CD4-positive, alpha-beta T cell treated with Interleukin-6 at 100 ng/mL for 8 hours (primary cell): ENCODE measurements around the gene MYMX.
A peak's percentile ranks its signal among the peaks of the same experiment; 100 is the strongest.

Source experiments
- DNase-seq: peaks from one replicate; pipeline ENCODE4 v3.0.0-alpha.2; 2020; ENCODE audit warnings: mixed read lengths, low spot score

MYMX gene

DNA sequence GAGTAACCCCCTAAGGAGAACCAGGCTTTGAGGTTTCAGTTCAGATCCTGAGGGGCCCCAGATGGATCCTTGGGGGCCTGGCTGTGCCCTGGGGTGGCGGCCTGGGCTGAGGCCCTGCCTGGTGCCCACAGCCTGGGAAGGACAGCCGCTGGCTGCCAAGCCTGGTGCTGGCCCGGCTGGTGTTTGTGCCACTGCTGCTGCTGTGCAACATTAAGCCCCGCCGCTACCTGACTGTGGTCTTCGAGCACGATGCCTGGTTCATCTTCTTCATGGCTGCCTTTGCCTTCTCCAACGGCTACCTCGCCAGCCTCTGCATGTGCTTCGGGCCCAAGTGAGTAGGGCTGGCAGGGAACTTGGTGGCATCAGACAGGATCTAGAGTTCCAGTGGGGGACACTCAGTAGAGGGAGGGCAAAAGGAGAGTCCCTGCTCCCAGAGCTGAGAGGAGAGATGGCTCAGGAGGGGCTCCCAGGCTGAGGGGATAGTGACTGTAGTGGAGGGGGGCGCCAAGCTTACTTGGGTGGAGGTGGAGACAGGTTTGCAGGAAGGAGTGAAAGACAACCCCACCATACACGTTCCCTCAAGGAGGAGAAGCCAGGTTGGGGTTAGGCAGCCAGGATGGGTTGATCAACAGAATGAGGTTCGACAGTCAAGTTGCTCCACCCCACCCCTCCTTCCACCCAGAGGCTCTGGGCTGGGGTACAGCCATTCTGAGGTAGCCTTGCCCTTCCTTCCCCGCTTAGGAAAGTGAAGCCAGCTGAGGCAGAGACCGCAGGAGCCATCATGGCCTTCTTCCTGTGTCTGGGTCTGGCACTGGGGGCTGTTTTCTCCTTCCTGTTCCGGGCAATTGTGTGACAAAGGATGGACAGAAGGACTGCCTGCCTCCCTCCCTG, 16.2 kb downstream of the MYMX start:
- no peak for DNase-seq

DNA sequence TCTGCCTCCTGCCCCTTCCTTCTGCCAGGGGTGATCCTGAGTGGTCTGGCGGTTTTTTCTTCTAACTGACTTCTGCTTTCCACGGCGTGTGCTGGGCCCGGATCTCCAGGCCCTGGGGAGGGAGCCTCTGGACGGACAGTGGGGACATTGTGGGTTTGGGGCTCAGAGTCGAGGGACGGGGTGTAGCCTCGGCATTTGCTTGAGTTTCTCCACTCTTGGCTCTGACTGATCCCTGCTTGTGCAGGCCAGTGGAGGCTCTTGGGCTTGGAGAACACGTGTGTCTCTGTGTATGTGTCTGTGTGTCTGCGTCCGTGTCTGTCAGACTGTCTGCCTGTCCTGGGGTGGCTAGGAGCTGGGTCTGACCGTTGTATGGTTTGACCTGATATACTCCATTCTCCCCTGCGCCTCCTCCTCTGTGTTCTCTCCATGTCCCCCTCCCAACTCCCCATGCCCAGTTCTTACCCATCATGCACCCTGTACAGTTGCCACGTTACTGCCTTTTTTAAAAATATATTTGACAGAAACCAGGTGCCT, 16.9 kb downstream of the MYMX start:
- DNase-seq: no peak

DNA sequence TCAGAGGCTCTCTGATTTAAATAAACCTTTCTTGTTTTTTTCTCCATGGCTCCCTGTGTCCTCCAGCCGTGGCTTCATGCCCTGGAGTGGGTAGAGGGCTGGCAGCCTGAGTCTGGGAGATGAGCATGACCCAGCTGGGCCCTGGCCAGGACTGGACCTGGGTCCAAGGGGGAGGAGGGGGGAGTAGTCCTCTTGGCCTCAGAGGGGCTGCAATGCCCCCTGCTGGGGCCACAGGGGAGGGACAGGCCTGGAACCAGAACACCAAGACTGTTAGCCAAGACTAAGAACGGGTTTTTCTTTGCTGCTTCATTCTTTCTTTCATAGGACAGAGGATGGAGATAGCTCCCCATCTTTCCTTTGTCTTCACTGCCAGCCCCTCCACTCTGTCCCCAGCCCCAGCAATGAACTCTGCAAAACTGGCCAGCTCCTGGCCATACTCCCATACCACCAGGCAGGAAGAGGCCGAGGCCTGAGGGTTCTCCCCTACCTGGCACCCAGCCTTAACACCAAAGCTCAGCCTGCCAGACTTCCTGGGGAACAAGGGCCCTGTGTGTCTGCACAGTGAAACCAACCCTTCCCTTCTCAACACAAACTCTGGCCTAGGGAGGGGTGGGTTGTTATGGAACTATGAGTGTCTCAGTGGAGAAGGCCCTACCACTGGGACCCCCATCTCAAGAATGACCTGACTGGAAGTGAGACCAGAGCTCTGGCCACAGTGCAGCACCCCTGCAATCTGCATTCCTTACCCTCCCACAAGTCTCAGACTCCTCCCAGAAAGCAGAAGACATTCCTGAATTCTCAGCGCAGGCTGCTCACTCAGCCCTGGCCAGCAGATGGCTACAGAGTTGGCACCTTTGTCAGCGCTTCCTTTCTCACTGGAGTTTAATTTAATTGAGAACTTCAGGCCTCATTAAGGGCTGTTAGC, 17.6 kb downstream of the MYMX start:
- DNase-seq: no peak

DNA sequence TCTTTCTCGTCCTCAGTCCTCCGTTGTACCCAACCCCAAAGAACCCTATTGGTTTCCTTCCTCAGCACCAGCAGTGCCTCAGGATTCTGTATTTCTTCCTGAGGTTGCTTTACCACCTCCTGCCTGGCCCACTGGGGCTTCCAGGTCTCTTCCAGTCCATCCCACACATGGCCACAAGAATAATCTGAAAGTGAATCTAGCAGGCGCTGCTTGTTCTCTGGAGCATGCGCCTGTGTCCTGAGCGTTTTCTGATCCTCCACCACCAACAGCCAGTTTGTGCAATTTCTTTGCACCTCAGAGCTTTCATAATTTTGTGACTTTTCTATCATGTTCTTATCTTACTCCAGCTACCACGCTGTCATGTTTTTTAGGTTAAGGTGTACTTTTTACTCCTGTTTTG, 18.5 kb downstream of the MYMX start:
- DNase-seq: no peak

DNA sequence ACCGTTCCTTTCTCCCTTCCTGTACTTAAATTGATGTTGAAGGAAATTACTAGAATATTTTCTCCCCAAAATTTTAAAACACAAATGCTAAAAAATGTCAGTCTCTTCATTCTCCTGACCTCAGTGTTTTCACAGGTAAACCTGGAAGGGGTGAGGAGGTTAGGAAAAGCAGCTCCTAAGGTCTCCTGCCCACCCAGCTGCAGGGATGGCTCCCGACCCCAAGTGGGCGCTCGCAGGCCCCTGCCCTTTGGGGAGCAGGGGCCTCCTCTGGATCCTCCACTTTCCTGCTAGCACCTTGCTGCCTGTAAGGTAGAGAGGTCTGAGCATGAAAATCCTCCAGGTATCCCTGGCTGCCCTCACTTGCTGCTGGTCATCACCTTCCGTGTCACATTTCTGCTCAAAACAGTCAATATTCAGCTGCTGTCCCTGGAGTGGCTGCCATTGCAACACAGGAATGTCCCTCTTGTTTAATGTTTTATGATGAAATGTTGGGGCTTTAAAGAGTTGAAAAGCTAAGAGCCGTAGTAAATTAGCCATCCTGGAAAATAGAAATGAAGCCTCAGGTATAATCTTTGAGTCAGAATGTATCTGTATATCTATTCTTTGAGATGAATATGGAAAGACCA, 19.3 kb downstream of the MYMX start:
- DNase-seq: no peak

DNA sequence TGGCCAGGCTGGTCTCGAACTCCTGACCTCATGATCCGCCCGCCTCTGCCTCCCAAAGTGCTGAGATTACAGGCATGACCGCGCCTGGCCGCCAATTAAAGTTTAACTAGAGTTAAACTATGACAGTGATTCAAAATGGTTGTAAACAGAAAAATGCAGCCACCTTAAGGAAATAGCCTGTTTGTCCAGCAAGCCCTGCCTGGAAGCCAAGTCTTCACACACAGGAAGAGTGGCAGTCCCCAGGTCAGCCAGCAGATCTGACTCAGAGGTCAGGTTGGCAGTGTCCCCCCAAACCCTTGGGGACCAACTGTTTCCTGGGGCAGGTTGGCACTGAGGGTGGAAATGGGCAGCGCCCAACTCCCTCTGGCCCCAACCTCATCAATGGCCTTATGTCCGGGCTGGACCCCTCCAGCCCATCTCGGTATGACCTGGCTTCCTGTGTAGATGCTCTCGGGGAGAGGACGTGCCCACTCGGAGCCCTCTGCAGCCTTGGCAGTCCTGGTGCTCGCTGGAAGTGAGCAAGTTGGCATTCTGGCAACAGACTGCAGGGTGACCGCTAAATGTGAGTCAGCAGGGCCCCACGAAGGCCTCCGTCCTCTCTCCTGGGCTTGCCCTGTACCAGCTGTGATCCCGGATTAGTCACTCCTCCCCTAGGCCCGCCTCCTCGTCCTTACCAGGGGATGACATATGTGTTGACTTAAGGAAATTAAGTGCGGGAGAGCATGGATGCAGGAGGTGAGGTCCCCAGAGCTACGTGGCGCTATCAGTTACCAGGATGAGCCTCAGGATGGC, 20.5 kb downstream of the MYMX start:
- DNase-seq: peak; percentile 77

DNA sequence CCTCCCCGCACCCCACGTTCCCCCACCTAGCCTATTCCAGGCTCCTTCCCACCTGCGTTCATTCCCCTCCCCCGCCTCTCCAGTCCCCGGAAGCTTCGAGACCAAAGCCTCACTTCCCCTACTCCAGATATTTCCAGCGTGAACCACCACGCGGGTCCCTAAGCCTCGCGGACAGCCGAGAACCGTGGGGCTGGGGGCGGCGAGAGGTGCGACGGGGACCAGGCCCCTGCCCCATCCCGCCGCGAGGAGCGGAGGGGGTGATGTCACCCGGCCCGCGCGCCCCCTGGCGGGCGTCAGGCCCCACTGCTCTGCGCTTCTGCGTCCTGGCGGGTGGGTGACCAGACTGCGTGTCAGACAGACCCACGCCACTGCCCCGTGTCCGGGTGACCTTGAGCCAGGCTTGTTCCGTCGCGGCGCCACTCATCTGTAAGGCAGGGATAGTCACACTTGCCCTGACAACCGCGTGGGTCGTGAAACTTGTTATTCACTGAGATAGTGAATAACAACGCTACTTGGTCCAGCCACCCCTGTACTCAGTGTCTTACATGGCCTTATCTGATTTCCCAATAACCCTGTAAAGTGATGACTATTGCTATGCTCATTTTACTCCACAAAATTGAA, 21.2 kb downstream of the MYMX start:
- peak; percentile 75 for DNase-seq

DNA sequence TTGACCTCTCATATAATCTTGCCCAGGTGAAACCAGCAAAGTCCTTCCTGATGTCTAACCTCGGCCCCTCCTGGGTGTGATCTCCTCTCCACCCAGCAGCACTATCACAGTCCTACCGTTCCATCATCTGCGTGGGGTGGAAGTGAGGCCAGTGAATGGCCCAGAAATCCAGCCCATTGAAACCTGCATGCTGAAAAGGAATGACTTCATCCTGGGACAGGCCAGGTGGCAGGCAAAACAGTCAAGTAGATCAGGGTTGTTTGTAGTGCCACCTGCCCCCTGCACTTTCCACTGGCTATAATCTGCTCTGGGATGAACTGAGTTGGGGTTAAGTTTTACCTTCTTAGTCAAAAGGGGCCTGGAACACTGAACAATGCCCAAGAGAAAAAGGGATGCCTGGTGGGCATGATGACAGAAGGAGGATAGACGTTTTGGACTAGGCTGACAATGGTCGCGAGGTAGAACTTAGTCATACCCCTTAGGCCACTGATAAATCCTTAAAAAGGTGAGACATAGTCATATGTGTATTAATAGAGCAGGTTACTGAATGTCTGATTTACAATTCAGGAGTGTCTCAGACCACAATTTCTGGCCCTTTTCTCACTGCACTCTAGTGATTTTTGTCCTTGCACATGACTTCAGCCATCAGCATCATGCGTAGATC, 22.1 kb downstream of the MYMX start:
- DNase-seq: no peak

DNA sequence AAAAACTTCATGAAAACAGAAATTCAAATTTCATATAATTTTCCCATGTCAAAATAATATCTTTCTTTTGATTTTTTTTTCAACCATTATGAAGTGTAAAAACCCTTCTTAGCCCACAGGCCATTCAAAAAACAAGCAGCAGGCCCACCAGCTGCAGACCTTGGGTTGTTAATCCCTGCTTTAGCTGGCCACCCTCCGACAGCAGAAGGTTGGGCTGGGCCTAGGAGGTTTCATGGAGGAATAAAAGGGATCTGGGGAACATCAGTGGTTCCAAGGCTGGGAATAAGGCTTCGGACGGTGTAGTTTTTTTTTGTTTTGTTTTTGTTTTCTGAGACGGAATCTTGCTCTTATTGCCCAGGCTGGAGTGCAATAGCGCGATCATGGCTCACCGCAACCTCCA, 26.6 kb downstream of the MYMX start:
- no peak for DNase-seq

DNA sequence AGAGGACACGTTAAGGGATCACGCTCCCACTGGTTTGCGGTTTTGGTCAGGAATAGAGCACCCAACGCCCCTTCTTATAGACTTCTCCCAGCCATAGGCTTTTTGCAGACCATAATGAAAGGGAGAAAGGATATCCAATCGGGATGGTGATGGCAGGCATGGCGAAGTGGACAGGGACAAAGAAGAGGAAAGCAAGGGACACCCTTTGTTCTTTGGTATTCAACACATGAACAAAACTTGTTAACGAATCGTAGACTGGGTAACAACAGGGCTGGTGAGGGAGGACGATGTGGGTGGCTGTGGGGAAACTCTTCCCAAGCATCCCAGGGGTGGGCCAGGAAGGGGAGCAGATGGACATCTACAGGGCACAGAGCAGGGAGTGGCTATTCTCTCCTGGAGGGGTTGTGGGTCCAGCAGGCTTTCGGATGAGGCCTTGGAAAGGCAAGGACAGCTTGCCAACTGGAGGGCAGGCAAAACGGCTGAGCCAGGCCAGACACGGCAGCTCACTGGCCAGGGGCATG, 28.7 kb downstream of the MYMX start:
- DNase-seq: no peak

DNA sequence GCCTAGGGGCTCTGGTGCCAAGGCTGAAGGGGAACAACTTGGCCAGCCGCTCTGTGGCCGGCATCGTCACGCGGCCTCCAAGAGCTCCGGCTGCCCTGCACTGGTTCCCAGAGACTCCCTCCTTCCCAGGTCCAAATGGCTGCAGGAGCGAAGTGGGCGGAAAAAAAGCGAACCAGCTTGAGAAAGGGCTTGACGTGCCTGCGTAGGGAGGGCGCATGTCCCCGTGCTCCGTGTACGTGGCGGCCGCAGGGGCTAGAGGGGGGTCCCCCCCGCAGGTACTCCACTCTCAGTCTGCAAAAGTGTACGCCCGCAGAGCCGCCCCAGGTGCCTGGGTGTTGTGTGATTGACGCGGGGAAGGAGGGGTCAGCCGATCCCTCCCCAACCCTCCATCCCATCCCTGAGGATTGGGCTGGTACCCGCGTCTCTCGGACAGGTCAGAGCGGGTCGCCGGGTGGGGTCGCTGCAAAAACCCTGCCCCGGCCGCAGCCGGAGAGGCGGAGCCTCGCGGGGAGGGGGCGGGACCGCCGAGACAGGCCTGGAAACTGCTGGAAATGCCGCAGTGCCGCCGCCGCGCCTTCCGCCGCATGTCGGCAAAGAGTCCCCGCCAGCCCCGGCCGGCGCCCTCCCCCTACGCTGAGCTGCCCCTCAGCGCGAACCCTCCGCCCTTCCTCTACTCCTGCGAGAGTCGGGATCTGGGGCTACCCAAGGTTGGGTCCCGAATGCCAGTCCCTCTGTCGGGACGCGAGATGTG, 29.4 kb downstream of the MYMX start:
- DNase-seq: peak; percentile 76

DNA sequence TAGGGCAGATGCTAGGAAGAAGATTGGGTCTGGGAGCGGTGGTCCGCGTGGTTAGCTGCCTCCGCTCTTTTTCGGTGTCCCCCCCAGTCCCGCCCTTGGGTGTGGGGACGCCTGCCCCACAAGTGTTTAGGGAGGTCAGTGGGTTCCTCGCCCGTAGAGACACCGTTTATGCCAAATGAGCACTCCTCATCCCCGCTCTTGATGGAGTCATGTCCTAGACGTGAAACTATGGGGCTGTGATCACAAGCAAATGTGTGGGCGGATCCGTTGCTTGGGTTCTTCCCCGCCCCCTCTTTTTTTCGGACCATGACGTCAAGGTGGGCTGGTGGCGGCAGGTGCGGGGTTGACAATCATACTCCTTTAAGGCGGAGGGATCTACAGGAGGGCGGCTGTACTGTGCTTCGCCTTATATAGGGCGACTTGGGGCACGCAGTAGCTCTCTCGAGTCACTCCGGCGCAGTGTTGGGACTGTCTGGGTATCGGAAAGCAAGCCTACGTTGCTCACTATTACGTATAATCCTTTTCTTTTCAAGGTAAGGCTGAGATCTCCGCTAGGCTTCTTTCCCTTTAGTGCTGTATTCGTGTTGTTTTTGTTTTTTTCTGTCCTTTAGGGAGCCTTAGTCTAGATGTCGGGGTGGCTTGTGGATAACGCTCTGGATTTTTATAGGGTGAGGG, 30.1 kb downstream of the MYMX start, which contains the start of gene HSP90AB1:
HSP90AB1 (plus strand) TSS at position 439 of the 675 bp plus-strand sequence. CDS start 1,529 bp downstream, outside the sequence.
- peak; percentile 98 for DNase-seq

DNA sequence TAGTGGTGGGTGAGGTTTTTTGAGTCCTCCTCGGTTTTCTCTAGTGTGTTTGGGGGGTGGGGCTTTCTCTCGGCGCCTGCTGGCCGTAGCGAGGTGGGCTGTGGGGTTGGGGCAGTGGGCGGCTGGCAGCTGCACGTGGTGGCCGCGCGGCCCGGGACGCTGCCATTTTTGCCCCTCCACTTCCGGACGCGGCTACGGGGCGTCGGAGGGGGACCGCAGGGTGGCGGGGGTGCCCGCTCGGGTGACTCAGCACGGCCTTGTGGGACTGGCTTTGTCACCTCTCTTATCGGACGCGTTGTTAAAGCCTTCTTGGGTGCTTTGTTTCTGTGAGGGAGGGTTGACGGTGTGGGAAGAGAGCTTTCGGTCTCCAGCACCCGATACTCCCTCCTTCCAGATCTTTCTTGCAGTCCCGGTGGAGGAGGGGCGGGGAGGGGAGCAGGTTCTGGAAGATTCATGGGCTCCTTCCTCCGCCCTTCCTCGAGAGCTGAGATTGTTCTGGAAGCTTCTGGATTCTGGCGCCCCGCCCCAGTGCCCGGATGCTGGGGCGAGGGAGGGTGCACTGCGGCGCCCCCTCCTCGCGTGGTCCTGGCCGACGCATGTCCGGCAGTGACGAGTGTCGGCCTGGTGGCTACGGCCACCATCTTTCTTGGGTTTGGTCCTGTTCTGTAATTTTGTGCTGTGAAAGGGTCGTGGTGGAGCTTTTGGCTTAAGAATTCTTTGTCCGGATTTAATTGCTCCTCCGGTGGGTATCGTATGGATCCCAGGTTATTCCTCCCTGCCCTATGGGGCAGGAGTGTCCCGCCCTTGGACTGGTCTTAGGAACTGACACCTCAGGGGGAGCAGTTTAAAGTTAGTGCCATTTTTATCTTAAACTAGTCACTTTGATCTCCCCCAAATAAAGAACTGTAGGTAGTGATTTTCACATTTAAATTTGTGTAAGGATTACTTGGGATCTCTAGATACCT, 30.9 kb downstream of the MYMX start:
- peak; percentile 84 for DNase-seq

DNA sequence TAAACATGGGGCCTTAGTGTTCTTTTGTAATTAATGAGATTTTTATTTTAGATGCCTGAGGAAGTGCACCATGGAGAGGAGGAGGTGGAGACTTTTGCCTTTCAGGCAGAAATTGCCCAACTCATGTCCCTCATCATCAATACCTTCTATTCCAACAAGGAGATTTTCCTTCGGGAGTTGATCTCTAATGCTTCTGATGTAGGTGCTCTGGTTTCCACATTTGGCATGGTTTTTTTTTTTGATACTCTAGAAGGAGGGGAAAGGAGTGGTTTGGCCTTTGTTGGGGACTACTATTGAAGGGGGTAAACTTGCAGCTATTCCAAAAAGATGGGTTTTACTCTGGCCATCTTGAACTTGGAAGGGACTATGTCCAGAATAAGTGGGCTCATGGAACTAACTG, 31.9 kb downstream of the MYMX start:
- DNase-seq: no peak

DNA sequence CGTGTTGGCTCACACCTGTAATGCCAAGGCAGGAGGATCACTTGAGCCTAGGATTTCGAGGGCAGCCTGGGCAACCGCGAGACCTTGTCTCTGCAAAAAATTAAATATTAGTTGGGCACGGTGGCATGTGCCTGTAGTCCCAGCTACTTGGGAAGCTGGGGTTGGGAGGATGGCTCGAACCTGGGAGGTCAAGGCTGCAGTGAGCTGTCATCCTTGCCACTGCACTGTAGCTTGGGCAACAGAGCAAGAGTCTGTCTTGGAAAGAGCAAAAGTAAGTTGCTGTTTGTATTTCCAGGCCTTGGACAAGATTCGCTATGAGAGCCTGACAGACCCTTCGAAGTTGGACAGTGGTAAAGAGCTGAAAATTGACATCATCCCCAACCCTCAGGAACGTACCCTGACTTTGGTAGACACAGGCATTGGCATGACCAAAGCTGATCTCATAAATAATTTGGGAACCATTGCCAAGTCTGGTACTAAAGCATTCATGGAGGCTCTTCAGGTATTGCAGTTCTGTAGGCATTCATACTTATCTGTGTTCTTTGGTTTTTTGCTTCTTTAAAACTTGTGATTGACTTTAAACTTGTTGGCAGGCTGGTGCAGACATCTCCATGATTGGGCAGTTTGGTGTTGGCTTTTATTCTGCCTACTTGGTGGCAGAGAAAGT, 32.5 kb downstream of the MYMX start:
- DNase-seq: no peak

DNA sequence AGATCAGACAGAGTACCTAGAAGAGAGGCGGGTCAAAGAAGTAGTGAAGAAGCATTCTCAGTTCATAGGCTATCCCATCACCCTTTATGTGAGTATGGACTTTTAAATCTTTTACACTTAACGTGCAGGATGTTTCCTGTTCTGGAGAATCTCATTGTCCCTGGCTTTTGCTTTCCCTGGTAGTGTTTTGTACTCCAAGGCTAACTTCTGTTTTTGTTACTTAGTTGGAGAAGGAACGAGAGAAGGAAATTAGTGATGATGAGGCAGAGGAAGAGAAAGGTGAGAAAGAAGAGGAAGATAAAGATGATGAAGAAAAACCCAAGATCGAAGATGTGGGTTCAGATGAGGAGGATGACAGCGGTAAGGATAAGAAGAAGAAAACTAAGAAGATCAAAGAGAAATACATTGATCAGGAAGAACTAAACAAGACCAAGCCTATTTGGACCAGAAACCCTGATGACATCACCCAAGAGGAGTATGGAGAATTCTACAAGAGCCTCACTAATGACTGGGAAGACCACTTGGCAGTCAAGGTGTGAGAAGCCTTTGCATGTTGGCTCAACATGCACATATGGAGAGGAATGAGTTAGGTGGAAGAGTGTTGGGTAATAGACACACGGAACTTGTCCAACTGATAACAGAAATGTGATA, 33.5 kb downstream of the MYMX start:
- DNase-seq: no peak
